ENCODE results near the gene NTSR1.
A peak's percentile ranks its signal among the peaks of the same experiment; 100 is the strongest.

Gene NTSR1

DNA sequence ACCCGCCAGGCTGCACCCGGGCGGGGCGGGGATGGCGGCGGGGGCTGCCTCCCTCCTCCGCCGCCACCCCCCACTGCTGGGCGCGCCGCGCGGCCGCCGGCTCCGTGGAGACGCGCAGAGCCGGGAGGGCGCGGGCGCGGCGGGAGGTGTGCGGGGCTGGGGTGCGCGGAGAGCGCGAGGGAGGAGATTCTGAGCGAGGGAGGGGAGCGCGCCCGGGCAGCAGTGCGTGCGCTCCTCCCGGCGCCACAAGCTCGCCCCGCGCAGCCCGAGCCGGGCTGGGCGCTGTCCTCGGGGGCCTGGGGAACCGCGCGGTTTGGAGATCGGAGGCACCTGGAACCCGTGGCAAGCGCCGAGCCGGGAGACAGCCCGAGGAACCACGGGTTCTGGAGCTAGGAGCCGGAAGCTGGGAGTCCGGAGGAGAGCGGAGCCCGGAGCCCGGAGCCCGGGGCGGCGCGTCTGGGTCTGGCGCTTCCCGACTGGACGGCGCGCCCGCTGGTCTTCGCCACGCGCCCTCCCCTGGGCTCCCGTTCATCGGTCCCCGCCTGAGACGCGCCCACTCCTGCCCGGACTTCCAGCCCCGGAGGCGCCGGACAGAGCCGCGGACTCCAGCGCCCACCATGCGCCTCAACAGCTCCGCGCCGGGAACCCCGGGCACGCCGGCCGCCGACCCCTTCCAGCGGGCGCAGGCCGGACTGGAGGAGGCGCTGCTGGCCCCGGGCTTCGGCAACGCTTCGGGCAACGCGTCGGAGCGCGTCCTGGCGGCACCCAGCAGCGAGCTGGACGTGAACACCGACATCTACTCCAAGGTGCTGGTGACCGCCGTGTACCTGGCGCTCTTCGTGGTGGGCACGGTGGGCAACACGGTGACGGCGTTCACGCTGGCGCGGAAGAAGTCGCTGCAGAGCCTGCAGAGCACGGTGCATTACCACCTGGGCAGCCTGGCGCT, at the start of gene NTSR1:
Gene NTSR1 (plus strand): TSS at position 246 of the 946 bp plus-strand sequence. CDS start 372 bp downstream, at position 618.
- DNase-seq, result no peak

DNA sequence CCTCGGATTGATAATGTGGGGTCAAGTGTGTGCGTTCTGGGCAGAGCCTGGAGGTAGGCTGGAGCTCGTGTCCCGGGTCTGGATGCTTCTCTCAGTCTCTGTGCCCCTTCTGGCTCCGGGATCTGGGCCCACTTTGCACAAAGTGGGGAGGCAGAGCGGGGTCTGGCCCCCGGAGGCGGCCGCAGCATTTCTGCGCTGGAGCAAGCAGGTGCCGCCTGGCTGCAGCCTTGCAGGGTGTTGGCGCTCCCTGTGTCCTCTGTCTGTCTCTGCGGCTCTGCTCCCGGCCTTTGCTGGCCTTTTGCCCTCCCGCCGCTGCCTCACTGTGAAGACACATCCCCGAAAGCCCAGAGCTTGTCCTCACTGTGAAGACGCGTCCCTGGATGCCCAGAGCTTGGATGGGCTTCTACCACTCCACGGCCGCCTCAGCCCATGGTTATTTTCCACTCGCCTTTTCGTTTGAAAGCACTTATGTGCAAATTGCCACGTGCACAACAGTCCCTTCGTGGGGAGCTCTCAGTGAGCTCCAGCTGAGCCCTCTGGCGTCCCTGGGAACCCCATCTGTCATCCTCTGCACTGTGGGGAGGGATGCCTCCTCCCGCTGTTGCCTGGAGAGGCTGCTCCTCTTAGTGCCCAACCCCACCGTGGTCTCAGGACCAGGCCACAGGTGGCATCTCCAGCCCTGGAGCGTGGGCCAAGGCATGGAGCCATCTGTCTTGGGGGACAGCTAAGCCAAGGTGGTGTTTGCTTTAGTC, 49.0 kb upstream of the NTSR1 start:
- peak; percentile 56 for DNase-seq

DNA sequence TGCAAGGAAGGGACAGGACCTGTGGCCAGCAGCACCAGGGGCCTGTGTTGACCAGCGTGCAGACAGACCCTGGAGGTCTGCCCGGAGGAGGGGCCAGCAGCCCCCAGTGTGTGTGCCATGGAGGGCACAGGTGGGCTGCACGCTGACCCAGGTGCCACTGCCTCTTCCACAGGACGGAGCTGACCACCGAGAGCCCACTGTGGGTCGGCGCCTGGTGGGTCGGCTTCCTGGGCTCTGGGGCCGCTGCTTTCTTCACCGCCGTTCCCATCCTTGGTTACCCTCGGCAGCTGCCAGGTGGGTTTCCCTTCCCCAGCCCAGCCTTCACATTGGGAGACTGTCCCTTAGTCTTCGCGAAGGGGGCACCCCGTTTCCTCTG, 48.4 kb upstream of the NTSR1 start:
- no peak for DNase-seq

DNA sequence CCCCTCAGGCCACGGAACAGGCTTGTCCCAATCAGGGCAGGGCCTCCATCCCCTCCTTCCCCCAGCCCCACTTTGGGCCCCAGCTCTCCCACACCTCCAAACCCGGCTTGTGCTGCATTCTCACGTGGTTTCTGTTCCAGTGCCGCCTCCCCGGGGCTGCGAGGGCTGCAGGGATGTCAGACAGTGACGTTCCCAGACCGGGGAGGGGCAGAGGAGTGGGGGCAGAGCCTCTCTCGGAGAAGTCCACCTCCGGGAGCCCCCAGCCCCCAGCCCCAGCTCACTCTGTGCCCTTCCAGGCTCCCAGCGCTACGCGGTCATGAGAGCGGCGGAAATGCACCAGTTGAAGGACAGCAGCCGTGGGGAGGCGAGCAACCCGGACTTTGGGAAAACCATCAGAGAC, 47.9 kb upstream of the NTSR1 start:
- no peak for DNase-seq

DNA sequence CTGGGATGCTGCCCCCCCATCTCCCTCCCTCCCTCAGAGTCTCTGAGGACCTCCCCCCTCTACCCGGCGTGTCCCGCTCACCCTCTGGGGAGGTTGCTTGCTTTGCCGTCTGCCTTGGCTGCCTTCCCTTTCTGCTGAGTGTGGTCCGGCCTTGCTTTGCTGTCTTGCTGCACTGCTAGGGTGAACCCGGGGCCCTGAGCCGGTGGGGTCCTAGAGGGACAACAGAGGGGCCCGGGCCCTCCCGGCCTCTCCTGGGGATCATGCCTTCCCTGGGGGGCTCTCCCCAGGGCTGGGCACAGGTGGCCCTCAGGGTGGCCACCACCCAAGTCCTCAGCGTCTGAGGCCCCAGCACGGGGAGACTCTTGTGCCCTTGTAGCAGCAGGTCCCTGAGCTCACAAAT, 47.0 kb upstream of the NTSR1 start:
- no peak for DNase-seq

DNA sequence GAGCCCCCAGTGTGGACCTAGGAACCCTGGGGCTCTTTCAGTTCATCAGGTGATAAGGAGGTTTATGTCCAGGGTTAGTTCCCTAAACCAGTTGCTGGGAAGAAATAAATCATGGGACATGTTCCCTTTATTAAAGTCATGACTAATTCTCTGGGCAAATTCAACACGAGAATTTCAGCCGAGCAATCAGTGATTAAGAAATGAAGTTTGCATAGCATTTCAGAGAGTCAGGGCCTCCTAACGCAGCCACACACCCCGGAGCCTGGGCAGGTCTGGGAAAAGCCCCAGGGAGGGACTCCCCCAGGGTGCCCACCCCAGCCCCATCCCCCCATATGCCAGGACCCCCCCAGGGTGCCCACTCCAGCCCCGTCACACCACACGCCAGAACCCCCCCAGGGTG, 46.2 kb upstream of the NTSR1 start:
- DNase-seq, result no peak

DNA sequence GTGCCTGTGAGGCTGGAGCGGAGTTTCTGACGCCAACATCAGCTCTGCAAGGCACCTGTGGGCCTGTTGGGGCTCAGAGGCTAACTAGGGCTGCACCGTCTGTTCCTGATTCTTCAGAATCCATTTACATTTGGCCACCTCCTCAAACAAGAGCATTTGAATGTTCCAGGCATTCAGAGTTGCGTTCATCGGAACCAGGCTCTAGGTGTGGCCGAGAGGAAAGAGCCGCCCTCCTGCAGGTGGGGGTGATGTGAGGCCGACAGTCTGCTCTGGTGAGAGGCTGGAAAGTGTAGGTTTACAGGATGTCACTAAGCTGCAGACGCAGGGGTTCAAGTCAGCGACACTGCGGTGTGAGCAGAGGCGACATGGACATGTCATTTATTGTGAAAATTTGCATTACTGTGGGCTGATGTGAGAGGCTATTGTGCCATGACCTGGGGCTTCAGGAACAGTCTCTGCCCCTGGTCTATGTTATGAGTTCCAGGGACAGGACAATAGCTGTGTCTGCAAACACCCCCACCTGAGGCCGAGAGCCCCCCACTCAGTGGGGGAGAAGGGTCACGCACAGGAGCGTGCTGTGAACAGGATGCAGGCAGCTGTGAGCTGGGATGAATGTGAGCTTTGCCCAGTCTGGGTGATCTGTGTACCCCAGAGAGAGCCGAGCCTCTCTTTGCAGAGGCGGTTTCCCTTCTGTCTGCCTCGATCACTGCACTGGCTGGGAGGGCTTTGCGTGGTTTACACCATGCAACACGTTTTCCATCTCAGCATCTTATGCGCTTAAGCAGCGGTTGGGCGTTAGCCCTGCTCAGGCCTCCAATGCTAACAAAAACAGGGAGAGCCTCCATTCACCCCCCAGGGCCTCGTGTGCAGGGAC, 45.3 kb upstream of the NTSR1 start:
- DNase-seq, result no peak

DNA sequence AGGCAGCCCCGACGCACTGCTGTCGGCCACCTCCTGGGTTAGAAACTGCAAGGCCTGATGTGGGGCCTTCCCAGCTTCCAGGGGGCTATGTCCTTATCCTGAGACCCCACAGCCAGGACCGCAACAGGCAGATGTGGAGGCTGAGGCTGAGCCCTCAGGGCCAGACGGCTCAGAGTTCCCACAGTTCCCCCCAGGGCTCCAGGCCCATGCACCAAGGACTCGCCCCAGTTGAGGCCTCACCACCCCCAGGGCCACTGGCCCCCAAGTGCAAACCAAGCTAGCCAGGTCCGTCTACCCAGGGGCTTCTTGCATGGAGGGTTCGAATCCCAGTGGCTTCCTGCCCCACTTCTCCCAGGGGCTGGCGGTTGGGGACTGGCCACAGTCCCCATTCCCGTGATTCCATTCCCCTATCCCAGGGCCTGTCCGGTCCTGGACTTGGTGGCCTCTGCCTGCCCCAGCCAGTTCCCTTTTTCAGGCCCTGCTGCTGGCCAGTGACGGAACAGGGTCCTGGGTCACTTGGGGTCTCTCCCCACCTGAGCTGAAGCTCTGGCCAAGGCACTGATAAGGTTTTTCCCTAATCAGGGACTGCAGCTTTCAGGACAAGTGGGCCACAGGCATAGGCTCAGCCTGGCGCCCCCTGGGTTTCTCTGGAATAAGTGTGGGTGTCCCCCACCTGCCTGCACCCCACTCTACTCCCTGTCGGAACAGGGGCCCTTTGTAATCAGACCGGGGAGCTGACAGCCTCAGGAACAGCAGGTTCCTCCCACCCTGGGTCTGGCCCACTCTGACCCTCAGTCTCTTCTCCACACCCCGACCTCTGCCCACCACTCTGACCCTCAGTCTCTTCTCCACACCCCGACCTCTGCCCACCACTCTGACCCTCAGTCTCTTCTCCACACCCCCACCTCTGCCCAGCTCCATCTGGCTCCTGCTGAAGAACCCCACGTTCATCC, 44.3 kb upstream of the NTSR1 start:
- no peak for DNase-seq

DNA sequence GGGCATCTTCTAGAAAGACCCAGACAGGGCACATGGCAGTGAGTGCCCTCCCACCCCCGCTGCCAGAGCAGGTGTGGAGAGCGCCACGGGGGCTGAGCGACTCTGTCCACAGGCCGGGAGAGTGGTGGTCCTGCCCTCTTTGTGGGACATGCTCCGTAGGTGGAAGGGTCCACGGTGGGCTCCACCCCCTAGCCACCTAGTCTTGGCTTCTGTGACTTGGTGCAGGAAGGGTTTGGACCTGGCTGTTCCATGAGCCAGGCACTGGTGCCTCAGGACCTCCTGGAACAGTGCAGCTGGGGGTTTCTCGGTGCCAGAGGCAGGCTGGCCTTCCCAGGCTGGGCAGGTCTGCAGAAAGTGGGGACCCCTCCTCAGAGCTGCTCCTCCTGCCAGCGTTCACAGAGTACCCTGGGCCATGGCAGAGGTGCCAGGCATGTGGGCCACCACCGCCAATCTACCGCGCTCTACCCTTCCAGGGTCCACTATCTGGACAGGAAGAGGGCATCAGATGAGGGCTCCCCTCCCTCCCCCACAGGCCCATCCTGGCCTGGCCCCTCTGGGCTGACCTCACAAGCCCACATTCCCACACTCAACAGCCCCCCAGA, 43.4 kb upstream of the NTSR1 start:
- no peak for DNase-seq

DNA sequence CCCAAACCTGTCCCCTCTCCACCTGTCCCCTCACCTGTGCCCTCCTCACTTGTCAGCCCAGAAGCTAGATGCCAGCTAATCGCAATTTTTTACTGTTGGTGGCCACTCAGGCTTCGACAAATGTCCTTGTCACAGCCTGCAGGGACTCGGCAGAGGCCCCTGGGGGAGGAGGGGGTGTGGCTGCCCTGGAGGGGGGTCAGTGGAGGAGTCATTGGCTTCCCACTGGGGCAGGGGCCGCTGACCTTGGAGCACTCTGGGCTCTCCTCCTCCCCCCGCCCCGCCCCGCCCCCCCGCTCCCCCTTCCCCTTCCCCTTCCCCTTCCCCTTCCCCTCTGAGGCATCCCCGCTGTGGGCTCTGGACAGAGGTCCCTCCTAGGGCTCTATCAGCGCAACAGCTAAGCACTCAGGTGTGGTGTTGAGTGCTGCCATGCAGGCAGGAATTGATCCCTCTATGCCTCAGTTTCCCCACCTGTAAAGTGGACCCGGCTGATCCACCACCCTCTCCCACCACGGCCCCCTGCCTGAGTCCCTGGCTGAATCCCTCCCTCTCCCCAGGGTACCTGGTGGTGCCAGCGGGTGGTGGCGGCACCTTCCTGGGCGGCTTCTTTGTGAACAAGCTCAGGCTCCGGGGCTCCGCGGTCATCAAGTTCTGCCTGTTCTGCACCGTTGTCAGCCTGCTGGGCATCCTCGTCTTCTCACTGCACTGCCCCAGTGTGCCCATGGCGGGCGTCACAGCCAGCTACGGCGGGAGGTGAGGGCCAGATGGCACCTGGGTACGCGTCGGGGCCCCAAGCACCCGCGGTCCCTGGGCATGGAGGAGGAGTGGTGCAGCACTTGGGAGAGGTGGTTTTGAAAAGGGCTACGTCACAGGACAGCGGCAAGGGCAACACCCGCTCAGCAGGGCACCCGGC, 42.6 kb upstream of the NTSR1 start:
- no peak for DNase-seq

DNA sequence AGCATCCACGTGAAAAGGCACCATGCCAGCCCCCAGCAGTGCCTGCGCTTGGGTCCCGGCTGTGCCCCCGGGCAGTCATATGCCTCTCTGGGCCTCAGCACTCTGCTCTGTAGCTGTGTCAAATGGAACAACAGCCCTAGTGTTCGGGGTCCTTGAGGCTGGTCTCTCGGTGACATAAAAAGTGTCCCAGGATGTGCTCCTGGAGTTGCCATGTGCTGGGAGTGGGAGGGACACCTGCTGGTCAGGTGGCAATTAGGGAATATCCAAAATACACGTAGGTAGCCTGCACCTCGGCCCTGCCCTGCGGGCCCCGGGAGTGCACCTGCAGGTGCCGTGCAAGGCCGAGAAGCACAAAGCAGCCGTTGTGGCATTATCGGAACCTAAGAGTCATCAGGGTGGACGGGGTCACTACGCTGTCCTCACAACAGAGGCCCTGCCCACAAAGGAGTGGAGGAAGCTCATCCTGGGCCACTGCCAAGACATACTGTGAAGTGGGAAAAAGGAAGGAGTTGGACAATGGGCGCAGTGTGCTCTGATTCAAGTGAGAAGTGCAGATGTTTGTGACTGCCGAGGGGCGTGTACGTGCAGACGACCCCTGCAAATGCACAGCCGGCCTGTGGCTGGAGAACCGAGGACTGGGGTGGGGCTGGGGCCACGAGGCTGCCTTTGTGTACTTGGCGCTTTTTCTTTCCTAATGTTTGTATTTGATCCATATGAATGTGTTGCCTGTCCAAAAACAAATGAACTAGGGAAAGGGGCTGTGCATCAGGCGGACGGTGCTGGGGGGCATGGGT, 41.7 kb upstream of the NTSR1 start:
- DNase-seq, result no peak

DNA sequence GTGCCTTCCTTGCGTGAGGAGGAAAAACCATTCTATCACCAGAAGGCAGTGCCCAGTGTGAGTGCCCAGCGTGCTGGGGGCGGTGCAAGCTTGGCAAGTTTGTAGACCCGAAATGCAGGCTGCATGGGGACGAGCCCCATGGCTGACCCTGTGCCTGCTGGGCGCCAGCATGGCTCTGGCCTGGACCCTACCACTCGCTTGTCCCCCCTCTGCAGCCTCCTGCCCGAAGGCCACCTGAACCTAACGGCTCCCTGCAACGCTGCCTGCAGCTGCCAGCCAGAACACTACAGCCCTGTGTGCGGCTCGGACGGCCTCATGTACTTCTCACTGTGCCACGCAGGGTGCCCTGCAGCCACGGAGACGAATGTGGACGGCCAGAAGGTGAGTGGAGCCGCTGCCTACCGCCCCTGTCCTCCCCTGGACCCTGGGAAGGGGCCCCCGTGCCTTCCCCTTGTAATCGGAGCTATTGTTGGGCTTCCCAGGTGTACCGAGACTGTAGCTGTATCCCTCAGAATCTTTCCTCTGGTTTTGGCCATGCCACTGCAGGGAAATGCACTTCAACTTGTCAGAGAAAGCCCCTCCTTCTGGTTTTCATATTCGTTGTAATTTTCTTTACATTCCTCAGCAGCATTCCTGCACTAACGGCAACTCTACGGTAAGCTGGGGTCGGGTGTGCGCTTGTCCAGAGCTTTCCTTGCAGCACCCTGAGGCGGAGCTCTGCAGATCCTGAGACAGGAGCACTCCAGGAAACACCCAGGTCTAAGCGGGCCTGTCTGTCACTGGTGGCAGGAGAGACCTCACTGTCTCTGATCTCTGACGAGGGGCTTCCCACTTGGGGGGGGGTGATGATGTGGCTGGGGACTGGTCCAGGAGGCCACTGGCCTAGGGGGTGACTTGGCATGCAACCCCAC, 40.9 kb upstream of the NTSR1 start:
- DNase-seq, result no peak

DNA sequence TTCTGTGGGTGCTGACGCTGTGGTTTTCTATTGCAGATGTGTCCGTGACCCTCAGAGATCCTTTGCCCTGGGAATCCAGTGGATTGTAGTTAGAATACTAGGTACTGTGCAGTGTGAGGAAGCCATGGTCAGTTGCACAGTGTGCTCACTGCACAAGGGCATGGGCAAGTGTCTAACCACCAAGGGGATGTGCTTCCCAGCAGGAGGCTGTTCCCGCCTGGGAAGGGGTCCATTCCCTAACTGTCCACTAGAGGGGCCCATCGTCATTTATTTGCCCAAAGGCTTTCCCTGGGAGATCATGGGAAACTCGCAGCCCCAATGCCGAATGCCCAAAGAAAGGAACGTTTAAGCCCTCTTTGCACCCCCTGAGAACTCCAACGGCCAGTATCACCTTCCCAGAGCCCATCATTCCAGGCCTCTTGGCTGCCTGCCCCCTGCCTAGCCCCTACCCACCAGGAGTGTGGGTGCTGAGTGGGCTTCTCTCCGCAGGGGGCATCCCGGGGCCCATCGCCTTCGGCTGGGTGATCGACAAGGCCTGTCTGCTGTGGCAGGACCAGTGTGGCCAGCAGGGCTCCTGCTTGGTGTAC, 40.1 kb upstream of the NTSR1 start:
- DNase-seq, result no peak

DNA sequence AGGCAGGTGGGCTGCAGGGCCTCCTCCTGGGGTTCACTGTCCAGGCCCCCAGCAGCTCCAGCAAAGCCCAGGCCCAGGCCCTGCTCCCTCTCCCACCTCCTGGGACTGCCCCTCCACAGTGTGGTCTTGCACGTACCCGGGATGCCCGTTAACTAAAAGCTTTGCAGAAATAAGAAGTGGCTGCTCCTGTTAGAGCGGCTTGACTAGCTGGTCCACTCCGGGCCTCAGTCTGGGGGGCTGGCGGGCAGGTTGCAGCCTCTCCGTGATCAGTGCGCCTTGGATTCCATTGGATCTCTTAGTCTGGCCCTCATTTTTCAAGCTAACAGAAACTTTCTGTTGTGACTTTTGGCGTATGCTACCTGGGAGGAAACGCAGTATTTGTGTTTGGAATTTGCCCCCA, 39.4 kb upstream of the NTSR1 start:
- DNase-seq, result no peak

DNA sequence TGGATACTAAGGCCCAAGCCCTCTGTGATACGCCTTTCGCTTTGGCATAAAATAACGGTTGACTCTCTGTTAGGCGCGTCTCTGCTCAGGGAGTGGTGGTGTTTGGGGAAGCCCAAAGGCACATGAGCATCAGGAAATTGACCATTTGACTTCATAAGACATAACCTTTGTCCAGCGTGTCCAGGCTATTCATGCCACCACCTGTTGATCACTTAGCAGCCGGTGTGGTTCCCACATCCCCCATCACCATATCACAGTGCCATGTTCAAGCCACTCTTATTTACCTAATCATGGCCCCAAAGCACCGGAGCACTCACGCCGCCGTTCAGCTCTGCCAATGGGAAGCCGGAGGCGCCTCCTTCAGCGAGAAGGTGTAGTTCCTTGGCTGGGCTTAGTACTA, 38.5 kb upstream of the NTSR1 start:
- no peak for DNase-seq

DNA sequence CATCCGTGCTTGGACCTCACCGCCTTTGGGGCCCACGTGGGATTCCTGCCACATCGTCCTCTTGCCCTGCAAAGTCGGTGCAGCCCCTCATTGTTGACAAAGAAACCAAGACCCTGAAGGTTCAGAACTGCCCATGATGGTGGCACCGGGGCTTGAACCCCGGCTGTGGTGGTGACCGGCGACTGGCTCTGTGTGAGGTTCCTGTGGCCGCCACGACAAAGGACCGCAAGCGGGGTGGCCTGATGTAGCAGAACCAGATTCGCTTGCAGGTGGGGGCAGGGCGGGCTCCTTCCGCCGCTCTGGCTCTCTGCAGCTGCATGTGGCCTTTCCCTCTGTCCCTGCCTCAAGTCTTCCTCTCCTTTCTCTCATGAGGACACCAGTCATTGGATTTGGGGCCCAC, 37.6 kb upstream of the NTSR1 start:
- DNase-seq, result no peak

DNA sequence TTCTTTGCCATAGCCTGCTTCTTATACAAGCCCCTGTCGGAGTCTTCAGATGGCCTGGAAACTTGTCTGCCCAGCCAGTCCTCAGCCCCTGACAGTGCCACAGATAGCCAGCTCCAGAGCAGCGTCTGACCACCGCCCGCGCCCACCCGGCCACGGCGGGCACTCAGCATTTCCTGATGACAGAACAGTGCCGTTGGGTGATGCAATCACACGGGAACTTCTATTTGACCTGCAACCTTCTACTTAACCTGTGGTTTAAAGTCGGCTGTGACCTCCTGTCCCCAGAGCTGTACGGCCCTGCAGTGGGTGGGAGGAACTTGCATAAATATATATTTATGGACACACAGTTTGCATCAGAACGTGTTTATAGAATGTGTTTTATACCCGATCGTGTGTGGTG, 36.9 kb upstream of the NTSR1 start:
- DNase-seq, result no peak

DNA sequence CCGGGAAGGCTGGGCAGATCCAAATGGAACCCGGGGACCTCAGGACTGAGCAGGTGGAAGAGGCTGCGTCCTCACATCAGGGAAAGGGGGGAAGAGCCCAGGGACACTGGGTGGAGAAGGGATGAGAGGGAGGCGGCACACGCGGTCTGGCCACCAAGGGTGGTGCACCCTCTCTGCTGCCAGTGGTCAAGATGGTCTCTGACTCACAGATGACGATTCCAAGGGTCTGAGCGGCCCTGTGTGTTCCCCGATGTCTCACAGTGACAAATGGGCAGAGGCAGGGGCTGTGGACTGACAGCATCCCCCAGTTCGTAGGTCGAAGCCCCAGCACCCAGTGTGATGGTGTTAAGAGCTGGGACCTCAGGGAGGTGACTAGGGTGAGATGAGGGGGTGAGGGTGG, 34.3 kb upstream of the NTSR1 start:
- no peak for DNase-seq

All from NCI-H524 treated with DMSO at 0.1 percent for 48 hours (cell line).